Astrocyte of the spinal cord (primary cell): ENCODE measurements around the gene AK1.
A peak's percentile ranks its signal among the peaks of the same experiment; 100 is the strongest.

ENCODE experiments used
- DNase-seq: peaks from one replicate; pipeline ENCODE4 v3.0.0; 2011; ENCODE audit warnings: low read depth, low spot score
- H3K4me3 ChIP-seq: 2 replicates; pipeline ENCODE4 v1.5.1; 2011; ENCODE audit warnings: low read depth, mild to moderate bottlenecking, low read length, moderate library complexity
- in situ Hi-C: cut with HindIII; loops from 2 replicates; pipeline ENCODE4 v1.10.0; 2017; ENCODE audit warnings: low sequenced_read_pairs
- TF ChIP-seq, protein P1 (sequence below): IDR thresholded peaks from 2 replicates; pipeline ENCODE4 v1.5.1; 2012; ENCODE audit warnings: low read depth, mild to moderate bottlenecking, low read length, inconsistent platforms

Gene AK1

DNA sequence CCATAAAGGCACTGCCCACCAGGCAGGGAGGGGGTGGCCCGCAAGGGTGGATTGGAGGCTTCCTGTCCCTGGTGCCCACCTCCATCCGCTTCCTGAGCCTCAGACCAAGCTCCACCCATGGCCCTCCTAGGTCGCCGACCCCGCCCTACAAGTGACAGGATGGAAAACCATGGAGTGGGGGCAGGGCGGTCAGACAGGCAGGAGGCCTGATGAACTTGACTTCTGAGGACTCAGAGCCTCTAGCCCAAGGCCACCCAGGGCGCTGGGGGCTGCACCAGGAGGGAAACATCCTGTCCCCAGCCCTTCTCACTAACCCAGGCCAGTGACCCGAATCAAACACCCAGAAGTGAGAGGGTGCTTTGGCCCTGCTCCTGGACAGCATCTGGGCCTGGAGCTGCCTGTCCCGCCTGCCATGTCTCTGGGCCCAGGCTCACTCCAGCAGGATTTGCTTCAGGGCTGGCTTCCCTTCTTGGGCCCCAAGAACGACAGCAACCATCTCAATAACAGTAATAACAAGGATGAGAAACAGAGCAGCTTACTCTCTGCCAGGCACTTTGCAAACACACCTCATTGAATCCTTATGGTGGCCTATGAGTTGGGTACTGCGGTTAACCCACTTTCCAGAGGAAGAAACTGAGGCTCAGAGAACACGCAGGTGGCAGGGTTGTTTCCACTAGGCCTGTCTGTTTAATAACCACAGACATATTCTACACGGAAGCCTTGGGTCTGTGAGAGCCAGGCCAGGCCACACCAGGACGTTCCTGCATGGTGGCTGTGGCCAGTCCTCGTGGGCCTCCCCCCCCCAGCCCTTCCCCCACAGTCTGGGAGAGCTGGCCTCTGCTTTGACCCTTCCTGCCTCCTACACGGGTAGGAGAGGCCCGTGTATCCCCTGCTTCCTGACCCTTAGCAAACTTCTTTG lies 26.3 kb upstream of the AK1 start:
- TF ChIP-seq, protein P1, sequence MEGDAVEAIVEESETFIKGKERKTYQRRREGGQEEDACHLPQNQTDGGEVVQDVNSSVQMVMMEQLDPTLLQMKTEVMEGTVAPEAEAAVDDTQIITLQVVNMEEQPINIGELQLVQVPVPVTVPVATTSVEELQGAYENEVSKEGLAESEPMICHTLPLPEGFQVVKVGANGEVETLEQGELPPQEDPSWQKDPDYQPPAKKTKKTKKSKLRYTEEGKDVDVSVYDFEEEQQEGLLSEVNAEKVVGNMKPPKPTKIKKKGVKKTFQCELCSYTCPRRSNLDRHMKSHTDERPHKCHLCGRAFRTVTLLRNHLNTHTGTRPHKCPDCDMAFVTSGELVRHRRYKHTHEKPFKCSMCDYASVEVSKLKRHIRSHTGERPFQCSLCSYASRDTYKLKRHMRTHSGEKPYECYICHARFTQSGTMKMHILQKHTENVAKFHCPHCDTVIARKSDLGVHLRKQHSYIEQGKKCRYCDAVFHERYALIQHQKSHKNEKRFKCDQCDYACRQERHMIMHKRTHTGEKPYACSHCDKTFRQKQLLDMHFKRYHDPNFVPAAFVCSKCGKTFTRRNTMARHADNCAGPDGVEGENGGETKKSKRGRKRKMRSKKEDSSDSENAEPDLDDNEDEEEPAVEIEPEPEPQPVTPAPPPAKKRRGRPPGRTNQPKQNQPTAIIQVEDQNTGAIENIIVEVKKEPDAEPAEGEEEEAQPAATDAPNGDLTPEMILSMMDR: no peak
- no peak for DNase-seq
- in situ Hi-C loops: no loop called here
- H3K4me3 ChIP-seq: no peak overlapping the region

DNA sequence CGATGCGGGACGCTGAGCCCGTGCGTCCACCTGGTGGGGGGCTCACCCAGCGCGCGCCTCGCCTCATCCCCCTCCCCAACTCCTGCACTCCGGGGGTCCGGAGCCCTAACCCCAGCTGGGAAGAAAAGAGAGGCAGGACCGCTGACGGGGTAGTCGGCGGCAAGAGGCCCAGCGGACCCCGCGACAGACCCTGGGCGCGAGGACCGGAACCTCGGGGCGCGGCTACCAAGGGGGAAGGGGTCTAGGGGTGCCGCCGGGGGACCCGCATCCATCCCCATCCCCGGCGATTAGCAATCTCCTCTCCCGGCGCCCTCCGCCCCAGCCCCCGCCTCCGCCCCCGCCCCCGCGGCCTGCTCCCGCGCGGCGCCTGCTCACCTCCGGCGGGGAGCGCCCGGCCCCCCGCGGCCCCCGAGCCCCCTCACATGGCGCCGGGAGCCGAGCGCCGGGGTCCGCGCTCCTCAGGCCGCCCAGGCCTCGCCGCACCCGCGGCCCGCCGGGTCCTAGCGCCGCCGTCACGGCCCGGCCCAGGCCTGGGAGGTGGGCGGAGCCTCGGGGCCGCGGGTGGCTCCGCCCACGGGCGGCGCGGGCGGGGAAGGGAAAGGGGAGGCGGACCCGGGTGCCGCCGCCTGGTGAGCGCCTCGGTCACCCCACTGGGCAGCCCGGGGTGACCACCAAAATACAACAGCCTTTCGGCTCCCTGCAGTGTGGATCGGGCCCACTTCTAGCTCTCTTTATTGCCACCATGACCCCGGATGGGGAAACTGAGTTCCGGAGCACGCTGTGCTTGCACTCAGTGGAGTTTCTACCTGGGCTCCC lies 21.9 kb upstream of the AK1 start, which contains the start of gene ST6GALNAC6:
Gene ST6GALNAC6 (minus strand): TSS at position 476 of the 816 bp plus-strand sequence. CDS start 1,622 bp downstream, outside the sequence.
- peak; percentile 57 for DNase-seq
- TF ChIP-seq, protein P1: no peak
- in situ Hi-C loops: no loop called here
- peak within 1 kb of the TSS; percentile 89 for H3K4me3 ChIP-seq

DNA sequence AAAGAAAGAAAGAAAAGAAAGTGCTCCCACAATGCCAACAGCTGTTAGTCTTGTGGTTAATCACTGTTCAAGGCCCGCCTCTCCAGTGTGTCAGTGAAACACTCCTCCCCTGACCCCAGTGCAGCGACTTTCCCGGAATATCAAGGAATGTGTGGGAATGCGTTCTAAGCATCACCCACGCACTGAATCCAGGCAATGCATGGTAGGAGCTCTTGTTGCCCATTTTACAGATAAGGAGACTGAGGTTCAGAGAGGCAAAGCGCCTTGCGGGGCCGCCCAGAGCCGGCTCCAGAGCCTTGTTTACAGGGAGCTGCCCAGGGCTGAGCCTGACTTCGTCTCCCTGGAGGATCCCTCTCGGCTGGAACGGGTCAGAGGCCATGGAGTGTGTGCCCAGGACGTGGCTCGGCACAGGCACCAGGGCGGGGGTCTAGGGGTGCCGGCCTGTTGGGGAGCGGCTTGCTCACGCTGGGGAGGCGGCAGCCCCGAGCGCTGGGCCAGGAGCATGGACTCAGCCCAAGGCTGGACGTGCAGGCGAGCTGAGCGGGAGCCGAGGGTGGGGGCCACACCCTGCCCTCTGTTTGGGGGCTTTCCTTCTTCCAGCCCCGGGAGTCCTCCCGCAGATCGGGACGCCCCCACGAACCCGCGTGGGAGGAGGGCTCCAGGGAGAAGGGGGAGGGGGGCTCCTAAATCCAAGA lies 21.1 kb upstream of the AK1 start:
- peak overlapping the region; percentile 89 for H3K4me3 ChIP-seq
- TF ChIP-seq, protein P1: no peak
- in situ Hi-C loops: no loop called here
- DNase-seq: peak; percentile 71

DNA sequence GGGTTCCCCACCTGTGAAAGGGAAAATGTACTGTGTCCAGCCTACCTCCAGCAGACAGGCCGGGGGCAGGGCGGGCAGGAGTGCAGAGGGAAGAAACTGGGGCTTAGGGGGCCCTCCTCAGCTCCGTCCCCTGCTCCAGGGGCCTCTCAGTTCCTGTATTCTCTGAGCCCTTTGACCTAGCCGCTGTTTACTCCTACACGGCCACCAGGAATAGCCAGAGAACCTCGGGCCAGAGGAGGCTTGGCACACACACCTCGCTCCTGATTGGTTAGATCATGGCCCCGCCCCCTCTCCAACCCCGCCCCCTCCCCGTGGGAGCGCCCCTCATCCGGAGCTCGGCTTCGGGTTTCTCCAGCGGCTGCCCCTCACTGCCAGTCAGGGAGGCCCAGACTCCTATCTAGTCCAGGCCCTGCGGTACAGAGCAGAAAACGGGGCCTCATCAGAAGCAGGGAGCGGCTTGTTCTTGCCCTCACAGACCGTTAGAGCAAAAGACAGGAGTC lies 19.8 kb upstream of the AK1 start:
- DNase-seq: peak; percentile 68
- no peak overlapping the region for H3K4me3 ChIP-seq
- in situ Hi-C loops: no loop called here
- TF ChIP-seq, protein P1: no peak

DNA sequence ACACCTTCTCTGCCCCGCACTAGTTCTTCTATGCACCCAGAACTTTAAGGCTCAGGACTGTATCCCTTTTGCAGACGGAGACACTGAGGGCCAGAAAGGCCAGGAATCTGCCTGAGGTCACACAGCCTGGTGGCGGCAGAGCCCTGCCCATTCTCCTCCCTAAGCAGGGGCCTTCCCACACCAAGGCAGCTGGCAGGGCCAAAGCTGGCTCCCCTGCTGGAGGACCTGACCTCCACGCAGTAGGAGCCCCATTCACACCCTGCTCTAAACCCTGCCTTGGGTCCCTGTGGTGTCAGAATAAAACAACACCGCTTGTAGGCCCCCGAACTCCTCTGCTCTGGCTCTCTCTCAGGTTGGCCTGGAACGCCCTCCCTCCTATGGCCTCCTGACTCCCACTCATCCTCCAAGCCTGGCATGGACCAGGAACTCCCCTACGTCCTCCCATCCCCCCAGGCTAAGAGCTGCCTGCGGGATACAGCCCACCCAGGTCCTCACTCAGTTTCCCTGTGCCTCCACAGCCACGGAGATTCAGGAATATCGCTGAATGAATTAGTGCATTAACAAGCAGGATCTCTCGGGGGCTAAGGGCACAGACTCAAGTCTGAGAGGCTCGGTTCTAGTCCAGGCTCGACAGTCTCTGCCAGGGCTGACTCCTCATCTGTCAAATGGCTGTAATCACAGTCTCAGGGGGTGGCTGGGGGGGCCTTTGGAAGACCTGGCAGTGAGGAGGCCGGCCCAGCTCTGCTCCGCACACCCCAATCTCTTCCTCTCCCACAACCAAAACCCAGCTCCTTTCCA lies 19.1 kb upstream of the AK1 start:
- in situ Hi-C loops: no loop called here
- H3K4me3 ChIP-seq: no peak overlapping the region
- TF ChIP-seq, protein P1: no peak
- DNase-seq: no peak
